Measurements from ENCODE around the gene DLGAP1.

Gene DLGAP1

DNA sequence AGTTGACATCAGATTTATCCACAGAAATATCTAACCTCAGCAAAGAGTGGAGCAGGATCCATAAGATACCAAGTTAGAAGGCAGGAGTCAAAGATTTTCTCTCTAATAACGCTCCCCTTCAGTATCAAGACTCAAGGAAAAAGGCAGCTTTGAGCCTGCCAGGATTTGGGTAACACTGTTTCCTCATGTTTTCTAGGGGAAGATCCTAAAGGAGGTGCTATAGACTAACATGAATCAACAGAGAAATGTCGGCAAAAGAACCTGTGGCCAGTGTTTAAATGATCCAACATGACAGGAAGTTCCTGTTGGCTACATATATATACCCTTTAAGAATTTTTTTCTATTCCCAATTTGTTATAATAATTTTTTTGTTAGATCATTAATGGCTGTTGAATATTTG, 602.8 kb downstream of the DLGAP1 start:
- no peak for DNase-seq

DNA sequence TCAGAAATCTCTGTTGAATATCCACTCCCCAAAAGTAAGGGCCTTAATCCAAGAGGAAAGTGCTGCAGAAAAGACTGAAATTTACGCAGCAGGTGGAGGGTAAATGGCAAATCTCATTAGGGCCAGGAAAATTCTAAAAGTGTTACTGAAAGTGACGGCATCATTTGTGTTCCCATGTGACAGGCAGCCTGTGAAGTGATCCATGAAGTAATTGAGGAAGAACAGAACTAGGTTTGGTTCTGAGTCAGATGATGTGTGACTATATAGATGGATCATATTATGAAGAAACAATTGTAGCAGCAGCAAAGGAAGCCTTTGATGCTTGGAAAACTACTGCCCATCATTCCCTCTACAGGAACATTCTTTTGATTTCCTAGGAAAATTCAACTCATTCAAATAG, 603.9 kb downstream of the DLGAP1 start:
- DNase-seq = no peak

- no peak for DNase-seq
These were observed 606.8 kb downstream of the DLGAP1 start for GRCh38 chr18:3848316-3848715.

- no peak for DNase-seq
These were observed 609.9 kb downstream of the DLGAP1 start for GRCh38 chr18:3845161-3845560.

- DNase-seq = no peak
These were observed 612.3 kb downstream of the DLGAP1 start for GRCh38 chr18:3842844-3843243.

- DNase-seq = no peak
These were observed 614.3 kb downstream of the DLGAP1 start for GRCh38 chr18:3840766-3841165.

DNA sequence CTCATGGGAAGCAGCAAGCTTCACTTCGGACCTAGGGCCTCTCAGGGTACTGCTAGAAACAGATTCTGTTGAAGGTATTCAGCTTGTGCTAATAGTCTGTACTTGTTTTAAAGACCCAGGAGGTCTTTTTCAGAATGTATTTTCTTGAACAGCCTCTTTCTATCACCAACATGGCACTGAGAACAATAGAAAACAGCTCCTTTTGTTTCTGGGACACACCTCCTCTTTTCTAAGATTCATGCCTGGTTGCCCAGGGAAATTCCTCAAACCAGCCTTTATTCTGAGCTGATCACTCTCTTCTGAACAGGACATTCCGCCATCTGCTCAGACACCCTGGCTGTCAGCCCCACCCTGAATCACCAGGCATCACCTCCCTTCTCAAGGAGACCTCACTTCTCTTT, 615.5 kb downstream of the DLGAP1 start:
- DNase-seq = no peak

DNA sequence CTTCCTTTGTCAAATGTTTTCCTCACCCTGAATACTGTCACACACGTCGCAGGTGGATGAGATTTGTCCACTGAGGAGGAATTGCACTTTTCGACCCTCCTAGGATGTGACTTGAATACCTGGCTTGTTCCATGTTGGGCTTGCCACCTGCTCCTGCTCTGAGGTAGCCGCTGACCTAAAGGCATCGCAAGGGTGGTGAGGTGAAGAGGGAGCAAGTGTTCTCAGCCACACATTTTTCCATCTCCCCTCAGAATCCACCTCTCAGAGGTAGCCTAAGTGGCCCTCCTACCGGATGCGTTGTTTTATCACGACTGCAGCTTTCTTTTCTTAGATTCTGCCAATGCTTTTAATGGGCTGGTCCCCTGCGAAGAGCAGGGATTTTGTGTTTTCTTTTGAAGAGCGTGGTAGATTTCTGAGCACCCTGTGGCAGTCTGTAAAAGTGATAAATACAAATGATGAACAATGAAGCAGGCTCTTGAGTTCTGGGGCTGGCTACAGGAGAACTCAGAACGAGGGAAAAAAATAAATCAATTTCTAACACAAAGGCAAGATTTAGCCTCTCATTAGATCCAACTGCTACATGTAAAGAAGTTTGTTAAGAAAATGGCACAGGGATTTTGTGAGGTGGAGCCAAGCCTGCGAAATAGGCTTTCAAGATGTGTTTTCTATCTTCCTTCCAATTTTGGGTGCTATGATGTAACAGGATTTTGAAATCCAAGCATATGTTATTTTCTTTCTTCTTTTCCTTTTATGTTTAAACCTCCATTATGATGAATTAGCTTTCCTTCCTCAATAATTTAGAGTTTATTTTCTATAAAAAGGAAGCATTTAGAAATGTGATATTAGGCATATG, 618.4 kb downstream of the DLGAP1 start:
- no peak for DNase-seq

GRCh38 chr18:3832025-3832638, 623.0 kb downstream of the DLGAP1 start:
- DNase-seq = no peak

- DNase-seq = no peak
These were observed 624.5 kb downstream of the DLGAP1 start for GRCh38 chr18:3830604-3831003.

GRCh38 chr18:3827236-3827845, 627.8 kb downstream of the DLGAP1 start:
- DNase-seq = no peak

GRCh38 chr18:3826021-3826420, 629.1 kb downstream of the DLGAP1 start:
- DNase-seq = no peak

DNA sequence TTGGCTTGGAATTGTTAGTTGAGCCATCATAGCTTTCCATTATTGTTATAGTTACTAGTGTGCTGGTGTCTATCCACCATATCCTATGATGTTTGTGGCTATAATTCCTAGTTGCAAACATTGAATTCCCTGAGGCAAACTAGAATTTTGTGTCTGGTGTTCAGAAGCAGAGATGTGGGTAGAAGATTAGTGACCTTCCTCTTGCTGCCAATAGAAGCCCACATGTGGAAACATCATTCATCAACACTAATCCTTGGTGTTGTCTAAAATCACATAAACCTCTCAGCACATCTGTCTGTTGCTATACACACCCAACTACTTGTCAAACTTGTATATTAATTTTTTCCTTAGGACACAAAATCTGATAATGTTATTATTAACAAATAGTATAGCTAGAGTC, 631.0 kb downstream of the DLGAP1 start:
- no peak for DNase-seq

GRCh38 chr18:3823073-3823472, 632.0 kb downstream of the DLGAP1 start:
- DNase-seq = no peak

GRCh38 chr18:3821524-3821923, 633.6 kb downstream of the DLGAP1 start:
- DNase-seq = no peak

DNA sequence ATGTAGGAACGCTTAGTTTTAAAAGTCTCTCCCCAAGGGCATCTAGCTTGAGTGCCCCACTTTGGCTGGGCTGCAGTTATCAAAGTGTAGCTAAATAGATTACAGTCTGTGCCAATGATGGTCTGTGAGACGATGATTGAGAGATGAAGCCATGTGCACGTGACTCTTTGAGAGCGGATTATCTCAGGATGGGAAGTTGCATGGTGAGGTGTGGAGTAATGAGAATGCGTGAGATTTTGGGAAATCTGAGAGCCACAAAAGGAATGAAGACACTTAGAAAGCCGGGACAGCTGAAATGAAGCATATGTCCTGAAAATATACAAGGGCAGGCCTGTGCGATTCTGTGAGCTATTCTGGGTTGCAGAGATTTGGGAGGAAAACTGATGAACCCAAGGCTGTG, 635.1 kb downstream of the DLGAP1 start:
- DNase-seq = no peak

DNA sequence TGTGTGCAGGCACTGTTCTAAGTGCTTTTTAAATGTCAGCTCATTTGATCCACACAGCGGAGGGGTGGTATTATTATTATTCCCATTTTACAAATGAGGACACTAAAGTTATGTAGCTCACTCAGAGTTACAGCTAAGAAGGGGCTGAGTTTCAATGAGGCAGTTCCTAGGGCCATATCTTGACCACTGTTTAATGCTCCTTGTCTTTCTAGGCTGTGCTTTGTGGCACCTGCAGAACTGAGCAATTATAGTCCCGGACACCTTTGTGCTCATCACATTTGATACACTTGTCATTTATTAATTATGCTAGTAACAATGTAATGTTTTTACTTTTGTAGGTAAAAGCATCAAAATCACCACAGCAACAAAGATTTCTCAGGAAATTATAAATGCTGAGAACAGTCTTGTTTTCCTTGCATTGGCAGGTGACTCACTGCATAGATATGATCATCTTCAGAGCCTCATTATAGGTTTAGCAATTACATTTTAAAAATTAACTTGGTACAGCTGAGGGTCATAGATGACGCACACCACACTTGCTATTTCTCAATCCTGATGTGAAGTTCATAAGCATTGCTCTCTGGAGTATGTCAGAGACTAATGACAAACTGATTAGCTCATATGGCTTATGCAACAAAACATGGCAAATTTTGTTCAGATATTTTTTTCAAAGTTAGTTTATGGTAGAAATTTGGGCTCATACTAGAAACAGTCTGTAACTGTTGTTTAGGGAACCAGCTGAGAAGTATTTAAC, 638.3 kb downstream of the DLGAP1 start:
- no peak for DNase-seq

DNA sequence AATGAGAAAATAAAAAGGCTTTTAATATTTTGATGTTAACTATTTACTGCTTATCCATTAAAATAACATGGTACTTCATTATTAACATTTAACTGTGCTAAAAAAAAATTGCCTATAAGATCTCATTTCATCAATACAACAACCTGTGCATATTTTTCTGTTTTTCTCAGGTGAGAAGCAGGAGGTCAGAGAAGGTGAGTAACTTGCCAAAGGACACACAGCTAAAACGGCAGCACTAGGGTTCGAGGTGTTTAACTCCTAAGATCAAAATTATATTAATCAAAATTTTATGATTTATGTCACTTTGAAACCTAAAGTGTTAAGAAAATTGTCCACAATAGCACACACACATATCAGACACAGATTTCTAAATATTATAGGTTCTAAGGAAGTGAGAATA, 639.1 kb downstream of the DLGAP1 start:
- DNase-seq = no peak

DNA sequence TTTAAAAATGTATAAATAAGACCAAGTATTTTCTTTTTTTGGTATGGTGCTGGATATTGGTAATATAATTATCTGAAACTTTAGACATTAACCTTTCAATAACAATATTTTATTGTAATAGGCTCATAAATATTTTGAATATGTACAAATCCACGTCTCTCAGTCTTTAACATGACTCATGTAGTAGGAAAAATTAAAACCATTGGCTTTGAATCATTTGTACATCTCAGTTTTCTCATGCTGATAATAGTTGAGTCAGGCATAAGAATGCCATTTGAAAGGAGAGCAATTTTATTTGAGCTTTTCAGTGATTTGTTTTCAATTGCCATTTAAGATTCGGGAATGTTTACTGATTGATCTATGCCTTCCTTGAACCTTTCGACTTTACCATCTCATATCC, 640.3 kb downstream of the DLGAP1 start:
- DNase-seq = no peak

GRCh38 chr18:3810296-3810695, 644.8 kb downstream of the DLGAP1 start:
- no peak for DNase-seq

DNA sequence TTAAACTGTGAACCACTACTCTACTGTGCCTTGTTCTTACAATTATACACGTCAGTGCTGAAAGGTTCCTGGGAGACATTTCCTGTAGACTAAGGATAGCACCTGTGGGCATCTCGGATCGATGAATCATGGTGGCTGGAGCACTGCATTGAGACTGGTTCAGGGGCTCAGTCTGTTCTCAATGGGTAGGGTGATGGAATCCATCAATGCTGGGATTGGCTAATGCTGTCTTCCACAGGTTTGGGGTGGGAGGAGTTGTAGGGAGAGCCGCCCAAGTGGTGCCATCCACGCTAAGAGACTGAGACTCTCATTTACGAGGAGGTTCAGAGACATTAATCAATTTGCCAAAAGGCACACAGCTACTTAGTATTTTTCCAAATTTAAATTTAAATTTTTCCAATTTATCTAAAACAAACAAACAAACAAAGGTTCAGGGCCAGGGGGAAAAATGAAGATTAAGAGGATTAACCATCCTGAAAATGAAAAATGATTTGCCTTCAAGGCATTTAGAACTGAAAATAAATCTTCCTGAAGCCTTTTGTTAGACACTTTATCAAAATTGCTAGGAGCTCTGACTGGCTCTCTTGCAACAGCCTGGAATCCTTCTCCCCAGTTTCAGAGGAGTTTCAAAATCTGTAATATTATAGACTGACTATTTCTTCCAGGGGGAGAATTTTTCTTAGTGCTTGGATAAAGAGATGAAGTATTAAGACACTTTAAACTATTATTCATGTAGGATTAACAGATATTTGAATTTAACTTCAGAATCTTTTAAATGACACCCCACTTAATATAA, 645.9 kb downstream of the DLGAP1 start:
- no peak for DNase-seq

GRCh38 chr18:3806656-3807055, 648.5 kb downstream of the DLGAP1 start:
- no peak for DNase-seq

GRCh38 chr18:3804336-3804735, 650.8 kb downstream of the DLGAP1 start:
- DNase-seq = no peak

Measured in activated CD4-positive, alpha-beta T cell treated with anti-CD3 and anti-CD28 coated beads for 4 hours (primary cell).